ENCODE data around the gene KCNQ1OT1. TPM values are rescaled to one million over a fixed set of nuclear protein-coding genes. Genes with fewer than 3 reads are reported as not detected.

KCNQ1OT1 gene
- total and polyA plus RNA-seq, 4 donors, result 0.05 to 4.9 (median 0.61) TPM

DNA sequence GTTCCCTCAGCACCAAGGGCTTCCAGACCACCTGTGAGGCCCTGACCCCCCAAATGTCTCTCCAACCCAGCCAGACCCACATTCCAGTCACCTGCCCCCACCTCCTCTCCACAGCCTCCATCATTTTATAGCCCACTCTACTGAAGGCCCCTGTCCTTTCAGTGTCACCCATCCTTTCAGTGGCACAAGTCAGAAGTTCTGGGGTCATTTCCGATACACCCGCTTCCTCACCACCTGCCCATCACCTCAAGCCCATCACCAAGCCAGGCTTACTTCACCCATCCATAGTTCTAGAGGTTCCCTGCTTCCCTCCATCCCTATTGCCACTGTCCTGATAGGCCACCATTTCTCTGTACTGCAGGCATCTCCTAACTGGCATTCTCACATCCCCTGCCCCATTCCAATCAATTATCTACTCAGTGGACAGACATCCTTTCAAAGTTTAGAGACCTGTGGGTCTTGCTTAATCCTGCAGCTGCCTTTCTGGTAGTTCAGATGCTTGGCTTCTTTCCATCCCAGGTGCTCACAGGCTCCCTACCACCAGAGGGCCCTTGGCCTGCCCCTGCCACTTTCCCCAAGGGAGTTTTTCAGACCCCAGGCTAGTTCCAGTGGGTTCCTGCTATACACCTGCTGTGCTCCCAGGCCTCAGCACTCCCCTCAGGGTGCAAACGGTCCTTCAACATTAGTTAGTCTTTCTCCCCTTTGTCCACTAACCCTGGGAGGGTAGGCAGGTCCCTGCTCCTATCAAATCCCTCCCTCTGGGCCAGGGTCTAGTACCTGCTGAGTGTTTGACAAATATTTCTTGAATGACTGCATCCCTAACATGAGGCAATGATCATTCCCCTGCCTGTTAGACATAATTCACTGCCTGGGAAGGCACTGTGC, 7.6 kb downstream of the KCNQ1OT1 start:
- no peak for DNase-seq (ENCODE audit: low spot score)
- no peak overlapping the region for H3K4me3 ChIP-seq (ENCODE audit: low read depth in 1 of 3, low read length in 3 of 3)
- no peaks in the 10 kb centered on the region for H3K9me3 ChIP-seq (ENCODE audit: control insufficient read depth in 4 of 4, low read length in 3 of 4)
- no peaks in the 10 kb centered on the region for H3K36me3 ChIP-seq (ENCODE audit: control insufficient read depth in 4 of 4, insufficient read depth in 3 of 4, low read depth in 1 of 4, low read length in 3 of 4)
- H3K27me3 ChIP-seq (ENCODE audit: control insufficient read depth in 4 of 4, insufficient read depth in 4 of 4, low read length in 3 of 4), result no peaks in the 10 kb centered on the region
- no peak overlapping the region for H3K9ac ChIP-seq (ENCODE audit: low read depth in 1 of 2, low read length in 2 of 2)
- H3K4me1 ChIP-seq (ENCODE audit: control insufficient read depth in 4 of 4, insufficient read depth in 4 of 4, low read length in 3 of 4), result peaks cover 0 to 16% (median 0%) of the 10 kb centered on the region in 4 donors
- H3K27ac ChIP-seq (ENCODE audit: low read depth in 1 of 2, low read length in 2 of 2), result no peak overlapping the region
- 83% methylated on average over 3 of the region's 3 CpGs for WGBS
- TF ChIP-seq RAD21 (IDR thresholded peaks at IDR 0.05) (peak in 1 of 2 donors; percentile 62), RXRA (IDR thresholded peaks at IDR 0.05) (no peak)
- TF ChIP-seq, protein P1, sequence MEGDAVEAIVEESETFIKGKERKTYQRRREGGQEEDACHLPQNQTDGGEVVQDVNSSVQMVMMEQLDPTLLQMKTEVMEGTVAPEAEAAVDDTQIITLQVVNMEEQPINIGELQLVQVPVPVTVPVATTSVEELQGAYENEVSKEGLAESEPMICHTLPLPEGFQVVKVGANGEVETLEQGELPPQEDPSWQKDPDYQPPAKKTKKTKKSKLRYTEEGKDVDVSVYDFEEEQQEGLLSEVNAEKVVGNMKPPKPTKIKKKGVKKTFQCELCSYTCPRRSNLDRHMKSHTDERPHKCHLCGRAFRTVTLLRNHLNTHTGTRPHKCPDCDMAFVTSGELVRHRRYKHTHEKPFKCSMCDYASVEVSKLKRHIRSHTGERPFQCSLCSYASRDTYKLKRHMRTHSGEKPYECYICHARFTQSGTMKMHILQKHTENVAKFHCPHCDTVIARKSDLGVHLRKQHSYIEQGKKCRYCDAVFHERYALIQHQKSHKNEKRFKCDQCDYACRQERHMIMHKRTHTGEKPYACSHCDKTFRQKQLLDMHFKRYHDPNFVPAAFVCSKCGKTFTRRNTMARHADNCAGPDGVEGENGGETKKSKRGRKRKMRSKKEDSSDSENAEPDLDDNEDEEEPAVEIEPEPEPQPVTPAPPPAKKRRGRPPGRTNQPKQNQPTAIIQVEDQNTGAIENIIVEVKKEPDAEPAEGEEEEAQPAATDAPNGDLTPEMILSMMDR (IDR thresholded peaks at IDR 0.05; ENCODE audit: low read depth, low read length, missing input control), result peak; percentile 33

DNA sequence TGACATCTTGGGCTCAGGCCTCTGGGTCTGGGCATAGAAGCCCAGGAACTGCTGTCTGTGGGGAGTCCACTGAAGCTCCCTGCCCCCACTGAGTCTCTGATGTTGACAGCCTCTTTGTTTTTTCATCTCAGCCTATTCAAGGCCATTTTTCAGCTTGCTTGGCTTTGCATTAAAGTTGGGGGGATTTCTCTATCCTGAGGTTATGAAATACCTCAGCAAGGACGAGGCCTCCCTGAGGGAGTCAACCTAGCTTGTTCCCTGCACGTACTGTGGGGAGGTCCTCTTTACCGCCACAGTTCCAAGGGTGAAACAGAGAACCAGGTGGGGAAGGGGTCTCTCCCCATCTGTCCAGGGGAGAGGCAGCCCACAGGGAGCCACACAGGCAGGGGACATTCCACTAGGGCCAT, 8.4 kb downstream of the KCNQ1OT1 start:
- no peaks in the 10 kb centered on the region for H3K9me3 ChIP-seq (ENCODE audit: control insufficient read depth in 4 of 4, low read length in 3 of 4)
- TF ChIP-seq, protein P2, sequence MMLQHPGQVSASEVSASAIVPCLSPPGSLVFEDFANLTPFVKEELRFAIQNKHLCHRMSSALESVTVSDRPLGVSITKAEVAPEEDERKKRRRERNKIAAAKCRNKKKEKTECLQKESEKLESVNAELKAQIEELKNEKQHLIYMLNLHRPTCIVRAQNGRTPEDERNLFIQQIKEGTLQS (IDR thresholded peaks at IDR 0.05), result no peak
- TF ChIP-seq HNF4G (IDR thresholded peaks at IDR 0.05), result no peak
- no peak for TF ChIP-seq FOXA2 (IDR thresholded peaks at IDR 0.05)
- no peak for TF ChIP-seq JUND (IDR thresholded peaks at IDR 0.05)
- TF ChIP-seq GABPA (IDR thresholded peaks at IDR 0.05 in 1 of 2, conservative IDR thresholded peaks at IDR 0.05 in 1 of 2), result no peak
- no peak for TF ChIP-seq RAD21 (IDR thresholded peaks at IDR 0.05)
- TF ChIP-seq, protein P3, sequence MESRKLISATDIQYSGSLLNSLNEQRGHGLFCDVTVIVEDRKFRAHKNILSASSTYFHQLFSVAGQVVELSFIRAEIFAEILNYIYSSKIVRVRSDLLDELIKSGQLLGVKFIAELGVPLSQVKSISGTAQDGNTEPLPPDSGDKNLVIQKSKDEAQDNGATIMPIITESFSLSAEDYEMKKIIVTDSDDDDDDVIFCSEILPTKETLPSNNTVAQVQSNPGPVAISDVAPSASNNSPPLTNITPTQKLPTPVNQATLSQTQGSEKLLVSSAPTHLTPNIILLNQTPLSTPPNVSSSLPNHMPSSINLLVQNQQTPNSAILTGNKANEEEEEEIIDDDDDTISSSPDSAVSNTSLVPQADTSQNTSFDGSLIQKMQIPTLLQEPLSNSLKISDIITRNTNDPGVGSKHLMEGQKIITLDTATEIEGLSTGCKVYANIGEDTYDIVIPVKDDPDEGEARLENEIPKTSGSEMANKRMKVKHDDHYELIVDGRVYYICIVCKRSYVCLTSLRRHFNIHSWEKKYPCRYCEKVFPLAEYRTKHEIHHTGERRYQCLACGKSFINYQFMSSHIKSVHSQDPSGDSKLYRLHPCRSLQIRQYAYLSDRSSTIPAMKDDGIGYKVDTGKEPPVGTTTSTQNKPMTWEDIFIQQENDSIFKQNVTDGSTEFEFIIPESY (IDR thresholded peaks at IDR 0.05), result no peak
- TF ChIP-seq TAF1 (conservative IDR thresholded peaks at IDR 0.05), result no peak
- TF ChIP-seq FOXA1 (IDR thresholded peaks at IDR 0.05), result no peak
- TF ChIP-seq, protein P1 (IDR thresholded peaks at IDR 0.05; ENCODE audit: low read depth, low read length, missing input control), result no peak
- no peak for TF ChIP-seq SP1 (IDR thresholded peaks at IDR 0.05)
- TF ChIP-seq, protein P4, sequence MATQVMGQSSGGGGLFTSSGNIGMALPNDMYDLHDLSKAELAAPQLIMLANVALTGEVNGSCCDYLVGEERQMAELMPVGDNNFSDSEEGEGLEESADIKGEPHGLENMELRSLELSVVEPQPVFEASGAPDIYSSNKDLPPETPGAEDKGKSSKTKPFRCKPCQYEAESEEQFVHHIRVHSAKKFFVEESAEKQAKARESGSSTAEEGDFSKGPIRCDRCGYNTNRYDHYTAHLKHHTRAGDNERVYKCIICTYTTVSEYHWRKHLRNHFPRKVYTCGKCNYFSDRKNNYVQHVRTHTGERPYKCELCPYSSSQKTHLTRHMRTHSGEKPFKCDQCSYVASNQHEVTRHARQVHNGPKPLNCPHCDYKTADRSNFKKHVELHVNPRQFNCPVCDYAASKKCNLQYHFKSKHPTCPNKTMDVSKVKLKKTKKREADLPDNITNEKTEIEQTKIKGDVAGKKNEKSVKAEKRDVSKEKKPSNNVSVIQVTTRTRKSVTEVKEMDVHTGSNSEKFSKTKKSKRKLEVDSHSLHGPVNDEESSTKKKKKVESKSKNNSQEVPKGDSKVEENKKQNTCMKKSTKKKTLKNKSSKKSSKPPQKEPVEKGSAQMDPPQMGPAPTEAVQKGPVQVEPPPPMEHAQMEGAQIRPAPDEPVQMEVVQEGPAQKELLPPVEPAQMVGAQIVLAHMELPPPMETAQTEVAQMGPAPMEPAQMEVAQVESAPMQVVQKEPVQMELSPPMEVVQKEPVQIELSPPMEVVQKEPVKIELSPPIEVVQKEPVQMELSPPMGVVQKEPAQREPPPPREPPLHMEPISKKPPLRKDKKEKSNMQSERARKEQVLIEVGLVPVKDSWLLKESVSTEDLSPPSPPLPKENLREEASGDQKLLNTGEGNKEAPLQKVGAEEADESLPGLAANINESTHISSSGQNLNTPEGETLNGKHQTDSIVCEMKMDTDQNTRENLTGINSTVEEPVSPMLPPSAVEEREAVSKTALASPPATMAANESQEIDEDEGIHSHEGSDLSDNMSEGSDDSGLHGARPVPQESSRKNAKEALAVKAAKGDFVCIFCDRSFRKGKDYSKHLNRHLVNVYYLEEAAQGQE (IDR thresholded peaks at IDR 0.05), result no peak
- no peak for TF ChIP-seq HNF4A (conservative IDR thresholded peaks at IDR 0.05)
- TF ChIP-seq YY1 (IDR thresholded peaks at IDR 0.05), result no peak
- no peak for TF ChIP-seq EGR1 (IDR thresholded peaks at IDR 0.05; ENCODE audit: low read depth in 2 of 2)
- no peak overlapping the region for H3K4me3 ChIP-seq (ENCODE audit: low read depth in 1 of 3, low read length in 3 of 3)
- H3K36me3 ChIP-seq (ENCODE audit: control insufficient read depth in 4 of 4, insufficient read depth in 3 of 4, low read depth in 1 of 4, low read length in 3 of 4), result no peaks in the 10 kb centered on the region
- no peak overlapping the region for H3K27ac ChIP-seq (ENCODE audit: low read depth in 1 of 2, low read length in 2 of 2)
- H3K27me3 ChIP-seq (ENCODE audit: control insufficient read depth in 4 of 4, insufficient read depth in 4 of 4, low read length in 3 of 4), result no peaks in the 10 kb centered on the region
- no peak overlapping the region for H3K9ac ChIP-seq (ENCODE audit: low read depth in 1 of 2, low read length in 2 of 2)
- DNase-seq (ENCODE audit: low spot score), result no peak
- peaks cover 0 to 16% (median 0%) of the 10 kb centered on the region in 4 donors for H3K4me1 ChIP-seq (ENCODE audit: control insufficient read depth in 4 of 4, insufficient read depth in 4 of 4, low read length in 3 of 4)
- 87% methylated on average over 3 of the region's 3 CpGs for WGBS
